K562 (cell line): ENCODE data around the gene SMCO4. TPM values are rescaled to one million over a fixed set of nuclear protein-coding genes. Genes with fewer than 3 reads are reported as not detected.

ENCODE experiments used
- ATAC-seq: fragments of 200-7000 bp; cut with Tn5 transposase; 3 replicates; pipeline ENCODE4 v1.9.1; 2020; ENCODE audit warnings: moderate library complexity
- BruUV-seq: library from RNA; stranded (reverse); fragments of 400-500 nt; replicated peaks from 2 replicates; lab custom pipeline; 2021; lab: Mats Ljungman, UMichigan
- CTCF ChIA-PET: fragments of 300-600 bp; formaldehyde crosslinking; extraction: SDS; loops from one replicate; lab custom pipeline; 2021; ENCODE audit warnings: low intra/inter-chr PET ratio; lab: Yijun Ruan, JAX
- POLR2A ChIA-PET: fragments of 300-600, 350-650 bp; sonication (Branson Sonifier 250); formaldehyde crosslinking; extraction: SDS; loops from one replicate; lab custom pipeline; 2021; ENCODE audit warnings: antibody characterized with exemption, inconsistent platforms; lab: Yijun Ruan, JAX
- DNase-seq, 4 experiments: peaks; one replicate each; pipeline versions ENCODE4 v3.0.0 to v3.0.0-alpha.2; 2011 to 2018; ENCODE audit warnings: low spot score in 3 of 4, mixed read lengths in 3 of 4; ENCODE audit errors: extremely low read depth in 1 of 4
- FAIRE-seq: peaks from 2 replicates; lab custom pipeline; 2011; peaks lifted over from hg19 to GRCh38; lab: Jason Lieb, UNC
- H2AFZ ChIP-seq: 2 replicates; pipeline ENCODE4 v1.6.0; 2011; ENCODE audit warnings: low read depth, low read length, control low read depth, inconsistent platforms
- H3K27ac ChIP-seq: fragments of 200-600 bp; 3 replicates; pipeline ENCODE4 v1.8.0; 2011; ENCODE audit warnings: low read depth, mild to moderate bottlenecking, control low read depth, inconsistent platforms, low read length, moderate library complexity, mixed read lengths; ENCODE audit errors: extremely low read depth
- H3K27me3 ChIP-seq, 2 experiments: fragments of 300-600 bp in 1 of 2; 2 replicates in 1 of 2; 3 replicates in 1 of 2; pipeline versions ENCODE4 v1.6.0 to v1.8.0; 2011; ENCODE audit warnings: inconsistent platforms in 2 of 2, low read length in 2 of 2, mild to moderate bottlenecking in 1 of 2, mixed read lengths in 1 of 2, moderate library complexity in 1 of 2; ENCODE audit not compliant: control insufficient read depth in 2 of 2, insufficient read depth in 2 of 2
- H3K36me3 ChIP-seq: fragments of 300-600 bp; 3 replicates; pipeline ENCODE4 v1.8.0; 2011; ENCODE audit warnings: mild to moderate bottlenecking, low read length, inconsistent platforms; ENCODE audit not compliant: control insufficient read depth, insufficient read depth
- H3K4me1 ChIP-seq, 2 experiments: fragments of 200-600 bp in 1 of 2; replicated peaks in 1 of 2; 2 replicates in 1 of 2; 3 replicates in 1 of 2; pipeline versions ENCODE4 v1.5.1 to v1.8.0; 2011; ENCODE audit warnings: inconsistent platforms in 2 of 2, low read length in 2 of 2, mild to moderate bottlenecking in 1 of 2, mixed read lengths in 1 of 2, moderate library complexity in 1 of 2; ENCODE audit not compliant: control insufficient read depth in 2 of 2, insufficient read depth in 2 of 2
- H3K4me2 ChIP-seq: 2 replicates; pipeline ENCODE4 v1.6.1; 2011; ENCODE audit warnings: low read length, control low read depth, inconsistent platforms, mixed read lengths; ENCODE audit not compliant: insufficient read depth
- H3K4me3 ChIP-seq: fragments of 200-600 bp; sonication (generic), shearing (Covaris generic); 2 replicates; pipeline ENCODE4 v1.5.1; 2016; ENCODE audit warnings: control low read depth, inconsistent platforms
- H3K79me2 ChIP-seq: fragments of 200-600 bp; 3 replicates; pipeline ENCODE4 v1.8.0; 2011; ENCODE audit warnings: low read length, inconsistent platforms; ENCODE audit not compliant: control insufficient read depth, insufficient read depth
- H3K9ac ChIP-seq, 2 experiments: 2 replicates each; pipeline versions ENCODE4 v1.6.0 to v1.6.1; 2011; ENCODE audit warnings: low read depth in 2 of 2, low read length in 2 of 2, control low read depth in 1 of 2, inconsistent platforms in 1 of 2, mild to moderate bottlenecking in 1 of 2, mixed read lengths in 1 of 2; ENCODE audit not compliant: insufficient read depth in 1 of 2
- H3K9me1 ChIP-seq: one replicate; pipeline ENCODE4 v1.6.0; 2011; ENCODE audit warnings: inconsistent platforms, mild to moderate bottlenecking, low read length, moderate library complexity; ENCODE audit not compliant: control insufficient read depth, insufficient read depth
- H3K9me3 ChIP-seq: replicated peaks from 2 replicates; pipeline ENCODE4 v1.5.1; 2011; ENCODE audit warnings: low read depth, low read length, inconsistent platforms; ENCODE audit not compliant: control insufficient read depth, insufficient read depth
- H4K20me1 ChIP-seq: replicated peaks from 2 replicates; pipeline ENCODE4 v1.6.1; 2011; ENCODE audit warnings: low read length, inconsistent platforms, mixed read lengths; ENCODE audit not compliant: control insufficient read depth, insufficient read depth
- HEY1 ChIP-seq: fragments of 250-450 bp; sonication (Bioruptor Pico); IDR thresholded peaks from 2 replicates; pipeline ENCODE4 v1.5.0; 2020; ENCODE audit warnings: mild to moderate bottlenecking, moderate library complexity, borderline replicate concordance
- NONO ChIP-seq, 2 experiments: fragments of 200-400 bp in 1 of 2; fragments of 450-650 bp in 1 of 2; formaldehyde crosslinking in 1 of 2; IDR thresholded peaks; 2 replicates each; pipeline ENCODE4 v1.6.1; 2017; ENCODE audit warnings: low read depth in 2 of 2, mild to moderate bottlenecking in 2 of 2, moderate library complexity in 2 of 2, low read length in 1 of 2
- RFX7 ChIP-seq: fragments of 250-450 bp; sonication (Bioruptor Pico); IDR thresholded peaks from 2 replicates; pipeline ENCODE4 v1.5.1; 2021; ENCODE audit warnings: mild to moderate bottlenecking
- RHOXF2B ChIP-seq: fragments of 250-450 bp; sonication (Bioruptor Pico); conservative IDR thresholded peaks from 2 replicates; pipeline ENCODE4 v1.5.1; 2021
- ZKSCAN8 ChIP-seq: fragments of 200-800 bp; sonication (Bioruptor generic); IDR thresholded peaks from 2 replicates; pipeline ENCODE4 v1.6.1; 2016; ENCODE audit warnings: missing genetic modification characterization, missing compliant biosample characterization
- ZNF232 ChIP-seq: sonication (generic); formaldehyde crosslinking; IDR thresholded peaks from 2 replicates; pipeline ENCODE4 v1.8.0; 2022; ENCODE audit warnings: mild to moderate bottlenecking, missing genetic modification reagents
- ZNF282 ChIP-seq: sonication (generic); formaldehyde crosslinking; IDR thresholded peaks from 2 replicates; pipeline ENCODE4 v1.8.1; 2023; ENCODE audit warnings: missing genetic modification reagents
- WGBS: fragments of 100-300 bp; shearing (Covaris generic); methylation state at CpG from one replicate; pipeline ENCODE4 v1.1.6; 2016; ENCODE audit warnings: low coverage, mixed read lengths; ENCODE audit not compliant: insufficient coverage; ENCODE audit errors: missing lambda C conversion rate; 5-methylcytosine and 5-hydroxymethylcytosine counted together
- in situ Hi-C: fragments of 300-500 bp; cut with MboI; formaldehyde crosslinking; loops from 4 replicates; pipeline ENCODE4 v1.15.0; 2018; ENCODE audit warnings: inconsistent platforms, mixed read lengths
- intact Hi-C: fragments of 100-400 bp; cut with micrococcal nuclease; formaldehyde crosslinking; loops from 2 replicates; pipeline ENCODE4 v1.14.2; 2022
- polyA plus RNA-seq, 8 experiments: library from polyadenylated mRNA; depleted of rRNA in 4 of 8; stranded (reverse) in 5 of 8; unstranded in 3 of 8; fragments of >200 nt; fragmentation: Nextera tagmentation in 2 of 8; fragmentation: Illumina TruSeq in 1 of 8; extraction: Ambion mirVana in 2 of 8; extraction: Trizol in 1 of 8; gene quantifications; 2 replicates each; pipeline versions ENCODE4 v1.2.1 to v1.2.3, GENCODE V29; 2011 to 2014; ENCODE audit warnings: inconsistent platforms in 1 of 8, missing spikeins in 1 of 8
- total RNA-seq, 7 experiments: library from RNA; depleted of rRNA in 6 of 7; stranded (reverse); fragments of >200 nt in 6 of 7; fragmentation: Illumina TruSeq in 2 of 7; extraction: Trizol in 2 of 7; gene quantifications; 2 replicates each; pipeline versions ENCODE4 v1.2.1 to v1.2.3, GENCODE V29; 2011 to 2021; ENCODE audit warnings: low replicate concordance in 1 of 7
- TF ChIP-seq, protein P1 (sequence below): fragments of 450-650 bp; formaldehyde crosslinking; IDR thresholded peaks from 2 replicates; pipeline ENCODE4 v1.4.0; 2022; ENCODE audit warnings: mild to moderate bottlenecking, moderate library complexity
- TF ChIP-seq, protein P2 (sequence below): fragments of 450-650 bp; formaldehyde crosslinking; IDR thresholded peaks from 2 replicates; pipeline ENCODE4 v1.4.0; 2022; ENCODE audit warnings: missing genetic modification characterization
- TF ChIP-seq, protein P3 (sequence below), 3 experiments: fragments of 200-800 bp in 1 of 3; sonication (Bioruptor generic) in 1 of 3; sonication (generic) in 1 of 3; formaldehyde crosslinking in 1 of 3; IDR thresholded peaks; 2 replicates each; pipeline versions ENCODE4 v1.6.1 to v1.8.0; 2016 to 2022; ENCODE audit warnings: mild to moderate bottlenecking in 2 of 3, missing compliant biosample characterization in 2 of 3, missing genetic modification characterization in 2 of 3, missing genetic modification reagents in 1 of 3
- TF ChIP-seq, protein P4 (sequence below): fragments of 450-650 bp; IDR thresholded peaks from 2 replicates; pipeline ENCODE4 v1.6.1; 2014; ENCODE audit warnings: low read depth, mild to moderate bottlenecking, moderate library complexity, borderline replicate concordance
- TF ChIP-seq, protein P5 (sequence below): fragments of 200-400 bp; formaldehyde crosslinking; IDR thresholded peaks from 2 replicates; pipeline ENCODE4 v1.6.1; 2017; ENCODE audit warnings: mild to moderate bottlenecking, low read depth, low read length, moderate library complexity
- TF ChIP-seq, protein P6 (sequence below): fragments of 450-650 bp; IDR thresholded peaks from 2 replicates; pipeline ENCODE4 v1.6.1; 2017; ENCODE audit warnings: mild to moderate bottlenecking, moderate library complexity

SMCO4 gene
- total and polyA plus RNA-seq, 9 of the 15 experiments (the other 6 are each of a cell fraction or from before 2014, with no cell fraction given), result 1.8 to 27.8 (median 15.3) TPM

DNA sequence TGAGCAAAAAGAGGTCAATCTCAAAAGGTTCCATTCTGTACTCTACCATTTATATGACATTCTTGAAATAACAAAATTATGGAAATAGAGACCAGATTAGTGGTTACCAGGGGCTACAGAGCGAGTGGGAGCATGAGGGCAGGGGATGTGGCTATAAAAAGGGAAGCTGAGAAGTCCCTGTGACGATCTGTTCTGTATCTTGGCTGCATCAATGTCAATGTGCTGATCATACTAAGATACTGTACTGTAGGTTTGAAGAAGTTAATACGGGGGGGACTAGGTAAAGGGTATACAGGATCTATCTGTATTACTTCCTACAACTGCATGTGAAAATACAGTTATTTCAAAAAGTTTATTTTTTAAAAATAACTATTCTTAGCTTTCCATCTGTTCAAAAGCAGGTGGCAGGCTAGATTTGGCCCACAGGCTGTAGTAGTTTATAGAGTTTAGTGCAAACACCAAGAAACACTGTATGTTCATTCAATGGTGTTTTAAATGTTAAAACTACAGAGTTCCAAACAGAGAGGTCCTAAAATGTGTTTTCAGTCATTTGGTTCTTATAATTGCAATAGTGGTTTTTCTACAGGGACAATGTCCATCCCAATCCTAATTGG lies 78.2 kb downstream of the SMCO4 start:
- Histone ChIP-seq H3K9ac (no peak overlapping the region), H3K4me2 (no peak overlapping the region), H3K4me3 (no peak overlapping the region), H2AFZ (no peak overlapping the region), H3K27me3 (no peaks in the 10 kb centered on the region), H3K79me2 (no peaks in the 10 kb centered on the region), H3K4me1 (no peaks in the 10 kb centered on the region), H4K20me1 (no peaks in the 10 kb centered on the region), H3K36me3 (no peaks in the 10 kb centered on the region), H3K9me3 (no peaks in the 10 kb centered on the region), H3K9me1 (no peaks in the 10 kb centered on the region), H3K27ac (no peak overlapping the region)
- 5% methylated on average over 3 of the region's 3 CpGs for WGBS
- CTCF ChIA-PET, result no interaction called here
- in situ Hi-C loops, result no loop called here
- POLR2A ChIA-PET, result no interaction called here
- BruUV-seq, result no TSS peak
- DNase-seq, result no peak
- FAIRE-seq, result no peak
- intact Hi-C loops, result no loop called here
- no peak for ATAC-seq
- TF ChIP-seq RHOXF2B (CRISPR knock-in tag) (no peak), ZNF282 (CRISPR knock-in tag) (no peak), NONO (IDR thresholded peaks at IDR 0.05; ENCODE audit: low read depth in 2 of 2, low read length in 1 of 2) (no peak), HEY1 (CRISPR knock-in tag) (no peak), RFX7 (CRISPR knock-in tag) (no peak), ZKSCAN8 (no peak), ZNF232 (CRISPR knock-in tag) (no peak)
- TF ChIP-seq, protein P1, sequence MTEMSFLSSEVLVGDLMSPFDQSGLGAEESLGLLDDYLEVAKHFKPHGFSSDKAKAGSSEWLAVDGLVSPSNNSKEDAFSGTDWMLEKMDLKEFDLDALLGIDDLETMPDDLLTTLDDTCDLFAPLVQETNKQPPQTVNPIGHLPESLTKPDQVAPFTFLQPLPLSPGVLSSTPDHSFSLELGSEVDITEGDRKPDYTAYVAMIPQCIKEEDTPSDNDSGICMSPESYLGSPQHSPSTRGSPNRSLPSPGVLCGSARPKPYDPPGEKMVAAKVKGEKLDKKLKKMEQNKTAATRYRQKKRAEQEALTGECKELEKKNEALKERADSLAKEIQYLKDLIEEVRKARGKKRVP (CRISPR knock-in tag), result no peak
- TF ChIP-seq, protein P2, sequence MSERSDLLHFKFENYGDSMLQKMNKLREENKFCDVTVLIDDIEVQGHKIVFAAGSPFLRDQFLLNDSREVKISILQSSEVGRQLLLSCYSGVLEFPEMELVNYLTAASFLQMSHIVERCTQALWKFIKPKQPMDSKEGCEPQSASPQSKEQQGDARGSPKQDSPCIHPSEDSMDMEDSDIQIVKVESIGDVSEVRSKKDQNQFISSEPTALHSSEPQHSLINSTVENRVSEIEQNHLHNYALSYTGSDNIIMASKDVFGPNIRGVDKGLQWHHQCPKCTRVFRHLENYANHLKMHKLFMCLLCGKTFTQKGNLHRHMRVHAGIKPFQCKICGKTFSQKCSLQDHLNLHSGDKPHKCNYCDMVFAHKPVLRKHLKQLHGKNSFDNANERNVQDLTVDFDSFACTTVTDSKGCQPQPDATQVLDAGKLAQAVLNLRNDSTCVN (CRISPR knock-in tag), result no peak
- TF ChIP-seq, protein P3, sequence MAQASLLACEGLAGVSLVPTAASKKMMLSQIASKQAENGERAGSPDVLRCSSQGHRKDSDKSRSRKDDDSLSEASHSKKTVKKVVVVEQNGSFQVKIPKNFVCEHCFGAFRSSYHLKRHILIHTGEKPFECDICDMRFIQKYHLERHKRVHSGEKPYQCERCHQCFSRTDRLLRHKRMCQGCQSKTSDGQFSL (CRISPR knock-in tag; IDR thresholded peaks at IDR 0.05), result no peak
- TF ChIP-seq, protein P3 (tag; IDR thresholded peaks at IDR 0.05), result no peak
- TF ChIP-seq, protein P4, sequence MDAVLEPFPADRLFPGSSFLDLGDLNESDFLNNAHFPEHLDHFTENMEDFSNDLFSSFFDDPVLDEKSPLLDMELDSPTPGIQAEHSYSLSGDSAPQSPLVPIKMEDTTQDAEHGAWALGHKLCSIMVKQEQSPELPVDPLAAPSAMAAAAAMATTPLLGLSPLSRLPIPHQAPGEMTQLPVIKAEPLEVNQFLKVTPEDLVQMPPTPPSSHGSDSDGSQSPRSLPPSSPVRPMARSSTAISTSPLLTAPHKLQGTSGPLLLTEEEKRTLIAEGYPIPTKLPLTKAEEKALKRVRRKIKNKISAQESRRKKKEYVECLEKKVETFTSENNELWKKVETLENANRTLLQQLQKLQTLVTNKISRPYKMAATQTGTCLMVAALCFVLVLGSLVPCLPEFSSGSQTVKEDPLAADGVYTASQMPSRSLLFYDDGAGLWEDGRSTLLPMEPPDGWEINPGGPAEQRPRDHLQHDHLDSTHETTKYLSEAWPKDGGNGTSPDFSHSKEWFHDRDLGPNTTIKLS, result no peak
- TF ChIP-seq, protein P5, sequence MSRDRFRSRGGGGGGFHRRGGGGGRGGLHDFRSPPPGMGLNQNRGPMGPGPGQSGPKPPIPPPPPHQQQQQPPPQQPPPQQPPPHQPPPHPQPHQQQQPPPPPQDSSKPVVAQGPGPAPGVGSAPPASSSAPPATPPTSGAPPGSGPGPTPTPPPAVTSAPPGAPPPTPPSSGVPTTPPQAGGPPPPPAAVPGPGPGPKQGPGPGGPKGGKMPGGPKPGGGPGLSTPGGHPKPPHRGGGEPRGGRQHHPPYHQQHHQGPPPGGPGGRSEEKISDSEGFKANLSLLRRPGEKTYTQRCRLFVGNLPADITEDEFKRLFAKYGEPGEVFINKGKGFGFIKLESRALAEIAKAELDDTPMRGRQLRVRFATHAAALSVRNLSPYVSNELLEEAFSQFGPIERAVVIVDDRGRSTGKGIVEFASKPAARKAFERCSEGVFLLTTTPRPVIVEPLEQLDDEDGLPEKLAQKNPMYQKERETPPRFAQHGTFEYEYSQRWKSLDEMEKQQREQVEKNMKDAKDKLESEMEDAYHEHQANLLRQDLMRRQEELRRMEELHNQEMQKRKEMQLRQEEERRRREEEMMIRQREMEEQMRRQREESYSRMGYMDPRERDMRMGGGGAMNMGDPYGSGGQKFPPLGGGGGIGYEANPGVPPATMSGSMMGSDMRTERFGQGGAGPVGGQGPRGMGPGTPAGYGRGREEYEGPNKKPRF, result no peak
- TF ChIP-seq, protein P6, sequence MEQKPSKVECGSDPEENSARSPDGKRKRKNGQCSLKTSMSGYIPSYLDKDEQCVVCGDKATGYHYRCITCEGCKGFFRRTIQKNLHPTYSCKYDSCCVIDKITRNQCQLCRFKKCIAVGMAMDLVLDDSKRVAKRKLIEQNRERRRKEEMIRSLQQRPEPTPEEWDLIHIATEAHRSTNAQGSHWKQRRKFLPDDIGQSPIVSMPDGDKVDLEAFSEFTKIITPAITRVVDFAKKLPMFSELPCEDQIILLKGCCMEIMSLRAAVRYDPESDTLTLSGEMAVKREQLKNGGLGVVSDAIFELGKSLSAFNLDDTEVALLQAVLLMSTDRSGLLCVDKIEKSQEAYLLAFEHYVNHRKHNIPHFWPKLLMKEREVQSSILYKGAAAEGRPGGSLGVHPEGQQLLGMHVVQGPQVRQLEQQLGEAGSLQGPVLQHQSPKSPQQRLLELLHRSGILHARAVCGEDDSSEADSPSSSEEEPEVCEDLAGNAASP, result no peak
